ENCODE results near the gene RIOK1. TPM values are rescaled to one million over a fixed set of nuclear protein-coding genes. Genes with fewer than 3 reads are reported as not detected.

The RIOK1 gene
- polyA plus RNA-seq, 1 experiment: 12.1 TPM

GRCh38 chr6:7434672-7435071 is 45.1 kb downstream of the RIOK1 start:
- DNase-seq (ENCODE audit: low read depth): no peak
- CTCF ChIA-PET: no interaction called here
- Histone ChIP-seq H3K27me3 (ENCODE audit: control insufficient read depth, insufficient read depth, low read length) (no peaks in the 10 kb centered on the region), H3K4me3 (ENCODE audit: low read depth, low read length) (no peak overlapping the region), H3K36me3 (ENCODE audit: control insufficient read depth, insufficient read depth, low read length) (no peaks in the 10 kb centered on the region)
- TF ChIP-seq CTCF (IDR thresholded peaks at IDR 0.05; ENCODE audit: insufficient read depth, low read depth, low read length): no peak
- POLR2A ChIA-PET: no interaction called here

- no peak for DNase-seq (ENCODE audit: low read depth)
- H3K27me3 ChIP-seq (ENCODE audit: control insufficient read depth, insufficient read depth, low read length): no peaks in the 10 kb centered on the region
- ChIA-PET CTCF (interaction anchor here (1.4 kb wide), 1 partner anchor 18 kb away, joined by 3 read pairs; no protein-coding TSS in a partner anchor), POLR2A (no interaction called here)
- no peak for TF ChIP-seq CTCF (IDR thresholded peaks at IDR 0.05; ENCODE audit: insufficient read depth, low read depth, low read length)
- no peak overlapping the region for H3K4me3 ChIP-seq (ENCODE audit: low read depth, low read length)
- no peaks in the 10 kb centered on the region for H3K36me3 ChIP-seq (ENCODE audit: control insufficient read depth, insufficient read depth, low read length)
Observed at GRCh38 chr6:7438011-7438410, 48.4 kb downstream of the RIOK1 start.

GRCh38 chr6:7439228-7439627 is 49.6 kb downstream of the RIOK1 start:
- DNase-seq (ENCODE audit: low read depth): no peak
- no peak overlapping the region for H3K4me3 ChIP-seq (ENCODE audit: low read depth, low read length)
- no peaks in the 10 kb centered on the region for H3K27me3 ChIP-seq (ENCODE audit: control insufficient read depth, insufficient read depth, low read length)
- ChIA-PET POLR2A (no interaction called here), CTCF (interaction anchor here (0.6 kb wide), 1 partner anchor 25 kb away, joined by 3 read pairs; no protein-coding TSS in a partner anchor)
- TF ChIP-seq CTCF (IDR thresholded peaks at IDR 0.05; ENCODE audit: insufficient read depth, low read depth, low read length): no peak
- H3K36me3 ChIP-seq (ENCODE audit: control insufficient read depth, insufficient read depth, low read length): no peaks in the 10 kb centered on the region

- ChIA-PET POLR2A (no interaction called here), CTCF (interaction anchor here (0.9 kb wide), 1 partner anchor 53 kb away, joined by 3 read pairs; no protein-coding TSS in a partner anchor)
- Histone ChIP-seq H3K27me3 (ENCODE audit: control insufficient read depth, insufficient read depth, low read length) (no peaks in the 10 kb centered on the region), H3K36me3 (ENCODE audit: control insufficient read depth, insufficient read depth, low read length) (no peaks in the 10 kb centered on the region), H3K4me3 (ENCODE audit: low read depth, low read length) (no peak overlapping the region)
- no peak for DNase-seq (ENCODE audit: low read depth)
- no peak for TF ChIP-seq CTCF (IDR thresholded peaks at IDR 0.05; ENCODE audit: insufficient read depth, low read depth, low read length)
Observed at GRCh38 chr6:7440476-7440875, 50.9 kb downstream of the RIOK1 start.

- no peak overlapping the region for H3K4me3 ChIP-seq (ENCODE audit: low read depth, low read length)
- TF ChIP-seq CTCF (IDR thresholded peaks at IDR 0.05; ENCODE audit: insufficient read depth, low read depth, low read length): no peak
- H3K27me3 ChIP-seq (ENCODE audit: control insufficient read depth, insufficient read depth, low read length): no peaks in the 10 kb centered on the region
- CTCF ChIA-PET: interaction anchor here (0.9 kb wide), 1 partner anchor 52 kb away, joined by 3 read pairs; no protein-coding TSS in a partner anchor
- no peak for DNase-seq (ENCODE audit: low read depth)
- POLR2A ChIA-PET: no interaction called here
- H3K36me3 ChIP-seq (ENCODE audit: control insufficient read depth, insufficient read depth, low read length): no peaks in the 10 kb centered on the region
Observed at GRCh38 chr6:7441048-7441775, 51.6 kb downstream of the RIOK1 start.

All from BJ (cell line).